Measurements from ENCODE around the gene PTPRN2.

DNA sequence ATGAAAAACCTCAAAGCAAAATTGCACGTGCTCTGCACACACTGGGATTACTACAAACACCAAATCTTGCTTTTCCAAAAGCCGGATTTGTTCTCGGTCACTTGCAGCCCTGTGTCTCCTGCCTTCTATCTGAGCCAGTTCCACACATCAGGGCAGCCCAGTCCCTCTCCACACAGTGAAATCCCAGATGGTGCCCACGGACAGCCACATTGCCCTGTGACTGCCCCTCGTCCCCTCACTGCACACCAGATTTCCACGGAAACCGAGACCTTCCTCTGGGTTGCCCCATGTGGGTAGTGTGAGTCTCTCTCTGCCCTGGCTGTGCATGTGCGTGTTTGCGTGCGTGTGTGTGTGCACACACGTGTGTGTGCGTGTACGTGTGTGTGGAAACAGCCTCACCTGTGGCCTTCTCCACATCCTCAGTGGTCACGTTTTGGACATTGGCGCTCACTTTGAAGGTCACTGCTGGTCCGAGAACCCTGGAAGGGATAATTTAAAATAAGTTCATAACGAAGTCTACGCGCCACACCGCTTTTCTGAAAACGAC lies 506.7 kb downstream of the PTPRN2 start:
- TF ChIP-seq FOXA1 (IDR thresholded peaks at IDR 0.05) (no peak), FOXK2 (IDR thresholded peaks at IDR 0.05) (no peak), BHLHE40 (IDR thresholded peaks at IDR 0.05; ENCODE audit: borderline replicate concordance) (no peak), TARDBP (IDR thresholded peaks at IDR 0.05) (no peak), FOXM1 (IDR thresholded peaks at IDR 0.05; ENCODE audit: borderline replicate concordance) (no peak), SP1 (IDR thresholded peaks at IDR 0.05) (no peak), ZNF384 (IDR thresholded peaks at IDR 0.05) (no peak), SUZ12 (IDR thresholded peaks at IDR 0.05) (no peak), L3MBTL2 (conservative IDR thresholded peaks at IDR 0.05) (no peak), ARNT (IDR thresholded peaks at IDR 0.05) (no peak), HDGF (IDR thresholded peaks at IDR 0.05; ENCODE audit: borderline replicate concordance) (no peak)
